Natural killer cell treated with Interleukin-12 subunit alpha and Interleukin-12 subunit beta and Interleukin-15 and Interleukin-18, amount 100 ng/mL, for 72 hours (primary cell): ENCODE measurements around the gene MRTFA. TPM values are rescaled to one million over a fixed set of nuclear protein-coding genes. Genes with fewer than 3 reads are reported as not detected.

Experiments
- ATAC-seq, 2 donors: fragments of 150-1000 bp; cut with Tn5 transposase in 1 of 2; sonication (Bioruptor Pico), chemical (Tn5 transposase) in 1 of 2; 2 replicates each; pipeline ENCODE4 v1.10.0; 2021
- DNase-seq: peaks from one replicate; pipeline ENCODE4 v3.0.0; 2022; ENCODE audit warnings: low spot score
- H3K27ac Mint-ChIP-seq, 2 donors: 1 replicate in 1 of 2; 2 replicates in 1 of 2; pipeline ENCODE4 v1.8.0; 2022; ENCODE audit warnings: mixed read lengths in 2 of 2, mild to moderate bottlenecking in 1 of 2, moderate library complexity in 1 of 2
- H3K27me3 Mint-ChIP-seq, 2 donors: 1 replicate in 1 of 2; 2 replicates in 1 of 2; pipeline ENCODE4 v1.8.0; 2022; ENCODE audit warnings: mixed read lengths in 2 of 2
- H3K36me3 Mint-ChIP-seq: one replicate; pipeline ENCODE4 v1.8.0; 2022; ENCODE audit warnings: mixed read lengths
- H3K4me1 Mint-ChIP-seq, 2 donors: 1 replicate in 1 of 2; 2 replicates in 1 of 2; pipeline ENCODE4 v1.8.0; 2022; ENCODE audit warnings: low read depth in 2 of 2, mixed read lengths in 2 of 2, mild to moderate bottlenecking in 1 of 2
- H3K4me3 Mint-ChIP-seq: one replicate; pipeline ENCODE4 v1.8.0; 2022; ENCODE audit warnings: mixed read lengths
- H3K9me3 Mint-ChIP-seq: 2 replicates; pipeline ENCODE4 v1.8.0; 2022; ENCODE audit warnings: mixed read lengths
- total RNA-seq, 2 donors: library from RNA; stranded (reverse); gene quantifications; one replicate each; pipeline ENCODE4 v1.2.3, GENCODE V29; 2022

MRTFA gene
- total RNA-seq, 2 donors from 2014 or later = 53.4 to 86.9 TPM

DNA sequence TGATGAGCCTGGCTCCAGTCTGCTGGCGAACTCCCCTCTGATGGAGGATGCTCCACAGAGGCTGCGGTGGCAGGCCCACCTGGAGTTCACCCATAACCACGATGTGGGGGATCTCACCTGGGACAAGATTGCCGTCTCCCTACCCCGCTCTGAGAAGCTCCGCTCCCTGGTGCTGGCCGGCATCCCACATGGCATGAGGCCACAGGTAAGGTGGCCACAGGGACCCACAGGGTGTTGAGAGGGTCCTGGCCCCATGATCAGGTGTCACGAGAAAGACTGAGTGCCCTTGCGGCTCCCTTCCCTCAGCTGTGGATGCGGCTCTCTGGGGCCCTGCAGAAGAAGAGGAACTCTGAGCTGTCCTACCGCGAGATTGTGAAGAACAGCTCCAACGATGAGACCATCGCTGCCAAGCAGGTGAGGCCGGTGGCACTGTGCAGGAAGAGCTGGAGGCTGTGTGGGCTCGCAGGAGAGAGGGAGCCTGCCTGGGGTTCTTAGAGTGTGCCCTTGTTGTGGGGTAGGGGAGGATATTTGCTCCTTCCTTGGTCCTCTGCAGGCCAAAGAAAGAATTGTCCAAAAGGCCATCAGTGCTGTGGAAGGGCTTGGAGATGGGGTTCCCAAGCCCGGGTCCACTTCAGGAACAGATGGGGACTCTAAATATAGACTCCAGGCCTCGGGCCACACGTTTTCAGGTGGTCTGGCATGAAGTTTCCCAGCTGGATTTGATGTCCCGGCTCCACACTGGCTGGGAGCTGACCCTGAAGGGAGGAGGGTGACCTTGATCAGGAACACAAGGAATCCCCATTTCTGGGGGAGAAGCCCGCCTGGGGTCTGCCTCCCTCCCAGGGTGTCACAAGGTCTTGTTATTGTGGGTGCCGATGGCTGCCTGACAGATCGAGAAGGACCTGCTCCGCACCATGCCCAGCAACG lies 232.0 kb downstream of the MRTFA start:
- no peak for ATAC-seq
- Mint-ChIP-seq H3K27me3 (peaks cover 0 to 3% of the 10 kb centered on the region in 2 donors), H3K4me3 (no peak overlapping the region), H3K36me3 (peaks cover 15% of the 10 kb centered on the region), H3K9me3 (no peaks in the 10 kb centered on the region), H3K4me1 (peaks cover 42 to 44% of the 10 kb centered on the region in 2 donors), H3K27ac (peak overlapping the region in 1 of 2 donors; percentile 48)
- DNase-seq = no peak

- H3K36me3 Mint-ChIP-seq = peaks cover 15% of the 10 kb centered on the region
- peaks cover 0 to 3% of the 10 kb centered on the region in 2 donors for H3K27me3 Mint-ChIP-seq
- DNase-seq (no peak), ATAC-seq (no peak)
- H3K27ac Mint-ChIP-seq = peak overlapping the region; percentile 36 to 48
- no peak overlapping the region for H3K4me3 Mint-ChIP-seq
- H3K4me1 Mint-ChIP-seq = peaks cover 44% of the 10 kb centered on the region in 2 donors
- no peaks in the 10 kb centered on the region for H3K9me3 Mint-ChIP-seq
Observed at GRCh38 chr22:40403651-40404050, 232.9 kb downstream of the MRTFA start.

- Mint-ChIP-seq H3K4me1 (peaks cover 44% of the 10 kb centered on the region in 2 donors), H3K9me3 (no peaks in the 10 kb centered on the region), H3K4me3 (peak overlapping the region; percentile 49), H3K36me3 (peaks cover 15% of the 10 kb centered on the region), H3K27ac (peak overlapping the region; percentile 36 to 48), H3K27me3 (peaks cover 0 to 3% of the 10 kb centered on the region in 2 donors)
- DNase-seq (no peak), ATAC-seq (no peak)
Observed at GRCh38 chr22:40403141-40403540, 233.4 kb downstream of the MRTFA start.

GRCh38 chr22:40401981-40402406 lies 234.5 kb downstream of the MRTFA start:
- H3K27ac Mint-ChIP-seq = peak overlapping the region; percentile 75 to 87
- DNase-seq (no peak), ATAC-seq (peak; percentile 18 to 46)
- H3K36me3 Mint-ChIP-seq = peaks cover 15% of the 10 kb centered on the region
- H3K4me1 Mint-ChIP-seq = peaks cover 46 to 50% of the 10 kb centered on the region in 2 donors
- H3K4me3 Mint-ChIP-seq = peak overlapping the region; percentile 85
- H3K9me3 Mint-ChIP-seq = no peaks in the 10 kb centered on the region
- peaks cover 0 to 3% of the 10 kb centered on the region in 2 donors for H3K27me3 Mint-ChIP-seq

DNA sequence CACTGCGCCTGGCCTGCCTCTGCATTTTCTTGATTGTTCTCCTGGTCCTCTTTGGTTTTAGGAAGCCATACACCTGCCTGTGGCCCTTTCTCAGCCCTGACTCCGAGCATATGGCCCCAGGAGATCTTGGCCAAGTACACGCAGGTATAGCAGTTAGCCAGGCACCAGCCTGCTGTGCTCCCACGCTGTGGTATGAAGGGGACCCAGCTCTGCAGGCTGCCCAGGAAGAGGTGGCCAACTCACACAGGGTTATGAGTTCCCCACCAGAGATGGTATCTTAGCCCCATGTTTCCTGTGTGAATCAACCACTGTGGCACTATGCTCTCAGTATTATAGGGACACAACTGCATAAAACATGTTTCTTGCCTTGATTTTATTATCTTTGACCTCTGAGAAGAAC lies 235.0 kb downstream of the MRTFA start:
- peaks cover 15% of the 10 kb centered on the region for H3K36me3 Mint-ChIP-seq
- peaks cover 0 to 3% of the 10 kb centered on the region in 2 donors for H3K27me3 Mint-ChIP-seq
- peaks cover 46 to 50% of the 10 kb centered on the region in 2 donors for H3K4me1 Mint-ChIP-seq
- peak overlapping the region; percentile 75 to 87 for H3K27ac Mint-ChIP-seq
- peak overlapping the region; percentile 85 for H3K4me3 Mint-ChIP-seq
- no peak for DNase-seq
- H3K9me3 Mint-ChIP-seq = no peaks in the 10 kb centered on the region
- ATAC-seq = peak; percentile 84 to 90

DNA sequence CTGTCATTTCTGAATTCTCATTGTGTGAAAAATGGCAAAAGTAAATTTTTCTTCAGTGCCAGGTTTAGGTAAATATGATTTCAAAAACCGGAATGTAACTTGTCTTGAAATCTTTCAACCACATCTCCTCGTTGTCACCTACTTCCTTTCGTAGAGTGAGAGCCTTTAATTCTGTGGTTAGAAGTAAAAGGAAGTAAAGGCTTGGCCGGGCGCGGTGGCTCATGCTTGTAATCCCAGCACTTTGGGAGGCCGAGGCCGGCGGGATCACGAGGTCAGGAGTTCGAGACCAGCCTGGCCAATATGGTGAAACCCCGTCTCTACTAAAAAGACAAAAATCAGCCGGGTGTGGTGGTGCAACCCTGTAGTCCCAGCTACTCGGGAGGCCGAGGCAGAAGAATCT lies 236.4 kb downstream of the MRTFA start:
- DNase-seq (no peak), ATAC-seq (peak in 1 of 2 donors; percentile 41)
- Mint-ChIP-seq H3K27me3 (peaks cover 0 to 3% of the 10 kb centered on the region in 2 donors), H3K27ac (peak overlapping the region; percentile 63 to 83), H3K9me3 (no peaks in the 10 kb centered on the region), H3K36me3 (peaks cover 15% of the 10 kb centered on the region), H3K4me3 (peak overlapping the region; percentile 85), H3K4me1 (peaks cover 53 to 55% of the 10 kb centered on the region in 2 donors)

- H3K9me3 Mint-ChIP-seq = no peaks in the 10 kb centered on the region
- no peak for ATAC-seq
- peaks cover 15% of the 10 kb centered on the region for H3K36me3 Mint-ChIP-seq
- H3K27me3 Mint-ChIP-seq = peaks cover 0 to 3% of the 10 kb centered on the region in 2 donors
- peaks cover 53 to 55% of the 10 kb centered on the region in 2 donors for H3K4me1 Mint-ChIP-seq
- peak overlapping the region; percentile 85 for H3K4me3 Mint-ChIP-seq
- no peak for DNase-seq
- peak overlapping the region; percentile 63 to 83 for H3K27ac Mint-ChIP-seq
Observed at GRCh38 chr22:40399621-40400020, 236.9 kb downstream of the MRTFA start.

GRCh38 chr22:40397396-40397795 lies 239.1 kb downstream of the MRTFA start:
- Mint-ChIP-seq H3K4me1 (peaks cover 35 to 38% of the 10 kb centered on the region in 2 donors), H3K27ac (peak overlapping the region; percentile 6 to 53), H3K27me3 (no peaks in the 10 kb centered on the region), H3K36me3 (peaks cover 7% of the 10 kb centered on the region), H3K4me3 (no peak overlapping the region), H3K9me3 (no peaks in the 10 kb centered on the region)
- DNase-seq (no peak), ATAC-seq (no peak)

DNA sequence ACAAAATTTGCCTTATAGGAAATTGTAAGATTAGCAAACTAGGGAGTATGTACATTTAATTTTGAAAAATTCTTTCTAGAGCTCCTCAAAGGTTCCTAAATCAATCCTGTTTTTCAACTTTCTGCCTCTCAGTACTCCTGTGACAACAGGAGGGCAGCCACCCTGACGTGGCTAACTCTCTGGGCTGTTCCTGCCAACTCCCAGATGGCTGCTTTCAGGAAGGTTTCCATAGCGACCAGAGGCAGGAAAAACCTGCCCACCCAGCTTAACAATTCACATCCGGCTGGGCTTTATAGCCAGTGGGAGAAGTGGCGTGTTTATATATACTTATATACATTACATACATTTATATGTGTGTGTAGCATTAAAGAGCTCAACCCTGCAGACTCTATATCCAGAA lies 239.6 kb downstream of the MRTFA start:
- no peaks in the 10 kb centered on the region for H3K27me3 Mint-ChIP-seq
- no peak overlapping the region for H3K4me3 Mint-ChIP-seq
- ATAC-seq = no peak
- H3K9me3 Mint-ChIP-seq = no peaks in the 10 kb centered on the region
- no peak for DNase-seq
- H3K27ac Mint-ChIP-seq = no peak overlapping the region
- H3K4me1 Mint-ChIP-seq = peaks cover 32 to 33% of the 10 kb centered on the region in 2 donors
- peaks cover 4% of the 10 kb centered on the region for H3K36me3 Mint-ChIP-seq

GRCh38 chr22:40395607-40396006 lies 240.9 kb downstream of the MRTFA start:
- Mint-ChIP-seq H3K27ac (peak overlapping the region in 1 of 2 donors; percentile 7), H3K36me3 (no peaks in the 10 kb centered on the region), H3K4me1 (peaks cover 24 to 26% of the 10 kb centered on the region in 2 donors), H3K4me3 (no peak overlapping the region), H3K27me3 (no peaks in the 10 kb centered on the region), H3K9me3 (no peaks in the 10 kb centered on the region)
- ATAC-seq (no peak), DNase-seq (no peak)

DNA sequence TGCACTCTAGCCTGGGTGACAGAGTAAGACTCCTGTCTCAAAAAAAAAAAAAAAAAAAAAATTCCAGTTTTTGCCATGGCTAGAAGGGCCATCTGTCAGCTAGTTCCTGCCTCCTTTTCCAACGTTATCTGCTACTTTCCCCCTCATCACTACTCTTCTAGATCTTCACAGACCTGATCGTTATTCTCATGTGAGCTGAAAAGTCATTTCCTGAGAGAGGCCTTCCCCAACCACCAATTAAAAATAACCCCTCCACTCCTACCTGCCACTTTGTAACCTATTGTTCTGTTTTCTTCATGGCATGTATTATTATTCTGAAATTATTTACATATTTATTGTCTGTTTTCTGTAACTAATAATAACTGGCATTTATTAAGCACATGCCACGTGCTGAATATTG lies 241.9 kb downstream of the MRTFA start:
- DNase-seq = no peak
- Mint-ChIP-seq H3K27ac (no peak overlapping the region), H3K36me3 (no peaks in the 10 kb centered on the region), H3K4me3 (no peak overlapping the region), H3K27me3 (no peaks in the 10 kb centered on the region), H3K9me3 (no peaks in the 10 kb centered on the region), H3K4me1 (peaks cover 18 to 19% of the 10 kb centered on the region in 2 donors)
- ATAC-seq = no peak

- Mint-ChIP-seq H3K27me3 (no peaks in the 10 kb centered on the region), H3K4me3 (no peak overlapping the region), H3K9me3 (no peaks in the 10 kb centered on the region), H3K36me3 (no peaks in the 10 kb centered on the region), H3K4me1 (peaks cover 21 to 26% of the 10 kb centered on the region in 2 donors), H3K27ac (no peak overlapping the region)
- ATAC-seq = no peak
- no peak for DNase-seq
Observed at GRCh38 chr22:40392618-40393017, 243.9 kb downstream of the MRTFA start.

DNA sequence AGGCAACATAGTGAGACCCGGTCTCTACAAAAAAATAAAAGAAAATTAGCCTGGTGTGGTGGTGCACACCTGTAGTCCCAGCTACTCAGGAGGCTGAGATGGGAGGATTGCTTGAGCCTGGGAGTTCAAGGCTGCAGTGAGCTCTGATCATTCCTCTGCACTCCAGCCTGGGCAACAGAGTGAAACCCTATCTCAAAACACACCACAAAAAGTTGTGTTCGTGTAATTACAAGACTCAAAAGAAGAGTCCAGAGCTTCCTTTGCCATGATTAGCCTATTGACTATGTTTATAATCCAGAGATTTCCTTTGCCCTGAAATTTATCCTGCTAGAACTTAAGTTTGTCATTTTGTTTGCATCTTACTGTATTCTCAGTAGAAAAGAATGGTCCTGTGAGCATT lies 245.1 kb downstream of the MRTFA start:
- no peaks in the 10 kb centered on the region for H3K27me3 Mint-ChIP-seq
- no peaks in the 10 kb centered on the region for H3K9me3 Mint-ChIP-seq
- no peak overlapping the region for H3K27ac Mint-ChIP-seq
- ATAC-seq = no peak
- DNase-seq = no peak
- peaks cover 18 to 22% of the 10 kb centered on the region in 2 donors for H3K4me1 Mint-ChIP-seq
- no peaks in the 10 kb centered on the region for H3K36me3 Mint-ChIP-seq
- no peak overlapping the region for H3K4me3 Mint-ChIP-seq

DNA sequence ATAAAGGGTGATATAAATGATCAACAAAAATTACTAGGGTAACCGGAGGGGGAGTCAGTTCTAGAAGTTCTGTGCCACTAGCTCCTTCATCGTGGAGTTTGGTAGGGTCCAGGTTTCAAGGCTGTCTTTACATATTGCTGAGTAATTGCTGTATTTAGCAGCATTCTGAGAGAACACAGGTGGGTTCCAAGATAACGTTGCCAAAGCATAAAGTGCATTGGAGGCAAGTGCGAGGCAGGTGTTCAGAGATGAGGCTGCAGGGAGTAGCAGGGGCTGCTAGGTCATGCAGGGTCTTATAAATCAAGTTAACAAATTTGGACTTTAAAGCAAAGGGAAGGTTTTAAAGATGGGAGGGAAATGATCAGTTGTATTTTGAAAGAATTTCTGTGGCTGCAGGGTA lies 248.3 kb downstream of the MRTFA start:
- Mint-ChIP-seq H3K27ac (peak overlapping the region in 1 of 2 donors; percentile 15), H3K9me3 (no peaks in the 10 kb centered on the region), H3K27me3 (no peaks in the 10 kb centered on the region), H3K36me3 (no peaks in the 10 kb centered on the region), H3K4me1 (peaks cover 29 to 38% of the 10 kb centered on the region in 2 donors), H3K4me3 (no peak overlapping the region)
- ATAC-seq = no peak
- no peak for DNase-seq
